ENCODE measurements around the gene LIMS2. TPM values are rescaled to one million over a fixed set of nuclear protein-coding genes. Genes with fewer than 3 reads are reported as not detected.

The LIMS2 gene
- total and polyA plus RNA-seq, 8 donors = 22.4 to 122 (median 27.3) TPM

DNA sequence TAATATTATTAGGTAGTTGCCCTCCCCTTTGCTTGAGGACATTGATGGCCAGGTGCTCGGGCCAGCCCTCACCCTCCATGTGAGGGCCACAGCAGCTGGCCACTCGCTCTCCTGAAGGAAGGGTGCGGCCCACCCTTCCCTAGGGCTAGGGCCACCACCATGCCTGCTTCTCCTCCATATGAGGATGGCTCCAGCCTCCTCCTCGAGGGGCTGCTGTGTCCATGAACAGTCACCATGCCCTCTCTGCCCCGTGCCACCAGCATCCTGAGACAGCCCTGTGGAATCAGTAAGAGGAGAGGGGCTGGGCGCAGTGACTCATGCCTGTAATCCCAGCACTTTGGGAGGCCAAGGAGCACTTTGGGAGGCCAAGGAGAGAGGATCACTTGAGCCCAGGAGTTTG, 27.0 kb downstream of the LIMS2 start:
- no peak for ATAC-seq
- H3K27me3 ChIP-seq = no peaks in the 10 kb centered on the region
- H3K36me3 ChIP-seq = peaks cover 0 to 8% of the 10 kb centered on the region in 2 donors
- peaks cover 4 to 47% of the 10 kb centered on the region in 2 donors for H3K4me1 ChIP-seq
- TF ChIP-seq, protein P1, sequence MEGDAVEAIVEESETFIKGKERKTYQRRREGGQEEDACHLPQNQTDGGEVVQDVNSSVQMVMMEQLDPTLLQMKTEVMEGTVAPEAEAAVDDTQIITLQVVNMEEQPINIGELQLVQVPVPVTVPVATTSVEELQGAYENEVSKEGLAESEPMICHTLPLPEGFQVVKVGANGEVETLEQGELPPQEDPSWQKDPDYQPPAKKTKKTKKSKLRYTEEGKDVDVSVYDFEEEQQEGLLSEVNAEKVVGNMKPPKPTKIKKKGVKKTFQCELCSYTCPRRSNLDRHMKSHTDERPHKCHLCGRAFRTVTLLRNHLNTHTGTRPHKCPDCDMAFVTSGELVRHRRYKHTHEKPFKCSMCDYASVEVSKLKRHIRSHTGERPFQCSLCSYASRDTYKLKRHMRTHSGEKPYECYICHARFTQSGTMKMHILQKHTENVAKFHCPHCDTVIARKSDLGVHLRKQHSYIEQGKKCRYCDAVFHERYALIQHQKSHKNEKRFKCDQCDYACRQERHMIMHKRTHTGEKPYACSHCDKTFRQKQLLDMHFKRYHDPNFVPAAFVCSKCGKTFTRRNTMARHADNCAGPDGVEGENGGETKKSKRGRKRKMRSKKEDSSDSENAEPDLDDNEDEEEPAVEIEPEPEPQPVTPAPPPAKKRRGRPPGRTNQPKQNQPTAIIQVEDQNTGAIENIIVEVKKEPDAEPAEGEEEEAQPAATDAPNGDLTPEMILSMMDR (IDR thresholded peaks at IDR 0.05) = no peak
- H3K4me3 ChIP-seq = no peak overlapping the region
- peak overlapping the region in 1 of 2 donors; percentile 48 for H3K27ac ChIP-seq
- no peaks in the 10 kb centered on the region for H3K9me3 ChIP-seq
- peak in 1 of 4 donors; percentile 28 for DNase-seq
- intact Hi-C loops (cut with DNase I) = no loop called here

DNA sequence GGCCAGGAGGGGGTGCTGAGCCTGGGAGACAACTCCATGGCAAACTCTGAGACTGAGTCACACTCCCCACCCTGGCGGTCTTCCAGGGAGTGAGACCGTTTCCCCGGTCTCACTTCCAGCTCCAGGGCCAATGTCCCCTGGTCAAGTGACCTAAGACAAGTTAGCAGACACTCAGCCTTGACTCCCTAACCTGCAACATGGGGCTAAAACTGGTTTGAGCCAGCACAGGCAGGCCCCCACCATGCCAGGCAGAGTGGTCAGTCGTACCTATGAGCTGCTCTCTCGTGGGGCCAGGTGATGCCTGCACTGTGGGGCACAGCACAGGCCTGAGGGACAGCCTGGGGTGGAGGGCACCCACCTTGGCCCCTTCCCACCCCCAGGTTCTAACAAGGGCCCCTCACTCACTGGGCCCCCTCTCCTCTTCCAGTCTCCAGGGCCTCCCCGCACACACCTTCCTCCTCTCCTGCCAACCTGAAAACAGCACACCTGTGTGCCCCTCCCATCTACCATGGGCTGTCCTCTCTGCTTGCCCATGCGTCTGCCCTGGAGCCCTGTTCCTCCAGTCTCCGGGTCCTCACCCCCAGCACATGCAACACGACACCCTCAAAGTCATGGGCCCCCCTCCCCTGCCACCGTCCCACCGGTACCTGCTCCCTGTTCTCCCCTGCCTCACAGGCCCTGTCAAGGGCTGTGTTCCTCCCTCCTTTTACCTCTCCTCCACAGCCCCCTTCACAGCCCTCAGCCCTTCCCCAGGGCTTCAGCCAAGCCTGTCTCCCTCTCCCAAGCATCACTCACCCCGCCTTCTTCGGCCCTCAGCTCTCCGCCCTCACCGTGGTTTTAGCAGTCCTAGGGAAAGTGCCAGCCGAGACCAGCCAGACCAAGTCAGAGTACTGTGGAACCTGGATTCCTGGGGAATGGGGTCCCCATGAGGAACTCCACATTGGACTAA, 27.8 kb downstream of the LIMS2 start:
- no peaks in the 10 kb centered on the region for H3K27me3 ChIP-seq
- TF ChIP-seq, protein P1 (IDR thresholded peaks at IDR 0.05) = no peak
- H3K4me1 ChIP-seq = peaks cover 4 to 50% of the 10 kb centered on the region in 2 donors
- H3K9me3 ChIP-seq = no peaks in the 10 kb centered on the region
- H3K36me3 ChIP-seq = peaks cover 0 to under 1% of the 10 kb centered on the region in 2 donors
- intact Hi-C loops (cut with DNase I) = no loop called here
- H3K4me3 ChIP-seq = no peak overlapping the region
- ATAC-seq (peak; percentile 4), DNase-seq (peak in 1 of 4 donors; percentile 59)
- peak overlapping the region; percentile 44 to 48 for H3K27ac ChIP-seq

DNA sequence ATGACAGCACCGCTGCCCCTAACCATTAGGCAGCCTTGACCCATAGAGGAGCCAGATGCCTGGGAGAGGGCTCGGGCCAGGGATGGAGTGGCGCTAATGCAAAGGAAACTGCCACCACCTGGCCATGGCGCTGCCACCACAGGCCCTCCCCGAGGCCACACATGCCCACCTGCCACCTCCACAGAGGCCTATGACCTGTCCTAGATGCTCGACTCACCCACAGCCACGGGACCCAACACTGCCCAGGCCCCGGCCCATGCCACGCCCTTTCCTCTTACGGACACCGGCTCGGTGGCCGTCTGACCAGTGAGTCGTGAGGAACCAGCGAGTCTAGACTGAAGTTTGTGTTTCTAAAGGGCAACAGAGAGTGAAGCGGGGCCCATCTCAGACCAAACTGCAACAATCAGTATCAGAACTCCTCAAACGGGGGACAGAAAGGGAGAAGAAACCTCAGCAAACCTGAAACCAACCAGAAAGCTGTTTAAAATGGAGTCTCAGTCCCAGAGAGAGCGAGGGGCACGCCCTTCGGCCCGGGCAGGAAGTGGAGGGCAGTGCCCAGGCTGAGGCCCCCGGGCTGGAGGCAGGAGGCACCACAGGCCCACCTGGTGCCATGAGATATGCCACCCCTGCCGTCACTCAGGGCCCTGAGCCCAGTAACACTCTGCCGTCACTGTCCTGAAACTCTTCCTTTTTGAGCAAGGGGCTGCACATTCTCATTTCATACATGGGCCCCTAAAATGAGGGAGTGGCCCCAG, 28.7 kb downstream of the LIMS2 start:
- DNase-seq (peak in 1 of 4 donors; percentile 82), ATAC-seq (no peak)
- H3K4me3 ChIP-seq = no peak overlapping the region
- TF ChIP-seq, protein P1 (IDR thresholded peaks at IDR 0.05) = no peak
- H3K4me1 ChIP-seq = peaks cover 4 to 54% of the 10 kb centered on the region in 2 donors
- H3K27me3 ChIP-seq = no peaks in the 10 kb centered on the region
- intact Hi-C loops (cut with DNase I) = no loop called here
- peak overlapping the region; percentile 44 to 48 for H3K27ac ChIP-seq
- no peaks in the 10 kb centered on the region for H3K9me3 ChIP-seq
- no peaks in the 10 kb centered on the region for H3K36me3 ChIP-seq

DNA sequence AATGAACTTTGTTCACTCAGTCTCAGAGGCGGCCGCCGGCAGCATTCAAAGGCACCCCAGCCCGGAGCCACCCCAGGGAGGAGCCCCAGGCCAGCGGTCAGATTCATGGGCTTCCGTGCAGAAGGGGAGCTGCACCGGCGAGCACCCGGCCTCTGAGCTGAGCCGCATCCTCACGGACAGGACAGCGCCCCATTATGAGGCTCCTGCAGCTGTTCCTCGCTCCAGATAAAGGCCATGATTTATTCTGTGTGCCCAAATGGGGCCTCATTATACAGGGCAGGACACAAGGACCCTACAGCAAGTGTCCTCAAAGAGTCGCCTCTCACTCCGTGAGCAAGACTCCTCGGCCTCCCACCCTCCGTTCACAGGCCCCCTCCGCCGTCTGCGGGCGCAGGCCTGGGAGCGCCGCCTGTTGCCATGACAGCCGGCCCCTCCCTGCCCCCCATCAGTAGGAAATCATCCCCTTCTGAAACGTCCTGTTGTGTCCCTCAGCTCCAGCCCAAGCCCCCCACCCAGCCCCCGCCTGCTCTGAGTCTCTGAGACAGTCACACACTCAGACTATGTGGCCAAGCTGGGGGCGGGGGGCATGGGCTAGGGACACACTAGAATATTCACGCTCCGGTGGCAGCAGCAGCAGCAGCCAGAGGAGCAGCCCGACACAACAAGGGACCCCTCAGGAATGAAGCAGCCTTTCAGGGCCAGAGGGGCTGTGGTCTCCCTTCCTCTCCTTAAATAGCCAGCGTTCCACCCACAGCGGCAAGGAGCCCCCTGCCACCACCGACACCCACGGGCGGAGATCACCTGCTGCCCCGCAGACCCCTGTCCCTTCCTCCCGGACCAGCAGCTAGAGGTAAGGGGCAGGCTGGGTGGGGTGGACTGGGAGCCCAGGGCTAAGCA, 29.7 kb downstream of the LIMS2 start, which contains the start of gene GPR17:
Gene GPR17 (plus strand): TSS at position 759 of the 897 bp plus-strand sequence. CDS start 4,583 bp downstream, outside the sequence.
- Histone ChIP-seq H3K27me3 (no peaks in the 10 kb centered on the region), H3K4me3 (no peak within 1 kb of the TSS), H3K4me1 (peaks cover 4 to 59% of the 10 kb centered on the region in 2 donors), H3K27ac (peak within 1 kb of the TSS; percentile 44 to 48), H3K9me3 (no peaks in the 10 kb centered on the region), H3K36me3 (peaks cover 0 to 8% of the 10 kb centered on the region in 2 donors)
- intact Hi-C loops (cut with DNase I) = no loop called here
- no peak for ATAC-seq
- TF ChIP-seq, protein P1 (IDR thresholded peaks at IDR 0.05) = no peak
- DNase-seq = peak in 1 of 4 donors; percentile 73

Measured in left lung (tissue), 10 donors.